GM21360 (cell line): Measurements from ENCODE around the gene CHST15.
A peak's percentile ranks its signal among the peaks of the same experiment; 100 is the strongest.

Source experiments
- ATAC-seq: cut with Tn5 transposase; IDR thresholded peaks from one replicate; pipeline ENCODE4 v1.9.1; 2021; ENCODE audit warnings: mild to moderate bottlenecking, moderate library complexity; ENCODE audit not compliant: unreplicated experiment

The CHST15 gene

DNA sequence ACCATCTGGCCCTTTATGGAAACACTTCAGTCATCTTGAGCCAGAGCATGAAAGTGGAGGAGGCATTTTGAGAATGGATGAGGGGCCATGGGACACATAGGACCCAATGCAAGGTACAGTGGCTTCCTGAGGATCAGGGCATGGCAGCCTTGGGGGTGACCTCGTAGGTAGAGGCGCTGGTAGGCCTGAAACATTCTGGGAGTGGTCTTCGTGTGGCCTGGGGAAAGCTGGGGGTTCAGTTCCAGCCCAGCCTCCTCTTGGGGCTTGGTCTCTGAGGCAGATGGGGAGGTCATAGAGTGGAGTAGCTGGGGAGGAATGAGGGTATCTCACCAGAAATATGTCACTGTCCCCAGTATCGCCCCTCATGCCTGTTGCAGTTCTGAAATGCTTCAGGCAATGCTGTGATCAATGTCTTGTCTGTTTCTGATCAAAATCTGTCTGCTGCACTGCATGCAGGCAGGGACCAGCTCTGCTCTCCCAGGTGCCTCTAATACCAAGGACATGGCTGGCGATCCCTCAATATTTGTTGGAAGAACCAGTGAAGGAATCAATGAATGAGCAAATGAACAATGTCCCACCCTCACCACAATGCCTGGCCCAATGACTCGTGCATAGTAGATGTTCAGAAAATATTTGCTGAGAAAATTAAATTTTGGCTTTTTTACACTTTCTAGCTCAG is 90.9 kb downstream of the CHST15 start:
- no peak for ATAC-seq

DNA sequence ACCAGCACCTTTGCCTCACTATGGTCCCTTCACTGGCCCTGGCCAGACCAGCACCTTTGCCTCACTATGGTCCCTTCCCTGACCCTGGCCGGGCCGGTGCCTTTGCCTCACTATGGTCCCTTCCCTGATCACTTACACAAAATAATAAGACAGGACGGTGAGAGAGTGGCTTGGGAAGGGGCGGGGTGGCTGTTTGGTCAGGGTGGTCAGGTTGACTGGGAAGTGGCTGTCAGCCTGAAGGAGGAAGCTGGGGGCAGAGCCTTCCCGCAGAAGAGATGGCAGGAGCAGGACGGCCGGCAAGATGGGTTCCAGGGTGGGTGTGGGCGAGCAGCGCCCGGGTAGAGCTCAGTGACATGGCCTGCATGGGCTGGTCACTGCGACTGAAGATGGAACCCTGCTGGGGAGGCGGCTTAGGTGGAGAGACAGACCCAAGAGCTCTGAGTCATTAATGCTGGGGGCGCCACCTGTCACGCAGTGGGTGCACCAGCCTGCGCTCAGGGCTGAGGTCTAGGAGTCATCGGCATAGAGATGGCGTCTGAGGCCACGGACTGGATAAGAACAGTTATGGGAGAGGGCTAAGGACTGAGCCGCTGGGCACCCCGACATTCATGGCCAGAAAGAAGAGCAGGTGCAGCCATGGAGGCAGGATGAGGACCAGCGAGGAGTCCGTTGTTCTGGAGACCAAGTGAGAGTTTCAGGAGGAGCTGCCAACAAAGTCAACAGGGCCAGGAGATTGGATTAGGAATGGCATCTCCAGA is 91.8 kb downstream of the CHST15 start:
- ATAC-seq = no peak

DNA sequence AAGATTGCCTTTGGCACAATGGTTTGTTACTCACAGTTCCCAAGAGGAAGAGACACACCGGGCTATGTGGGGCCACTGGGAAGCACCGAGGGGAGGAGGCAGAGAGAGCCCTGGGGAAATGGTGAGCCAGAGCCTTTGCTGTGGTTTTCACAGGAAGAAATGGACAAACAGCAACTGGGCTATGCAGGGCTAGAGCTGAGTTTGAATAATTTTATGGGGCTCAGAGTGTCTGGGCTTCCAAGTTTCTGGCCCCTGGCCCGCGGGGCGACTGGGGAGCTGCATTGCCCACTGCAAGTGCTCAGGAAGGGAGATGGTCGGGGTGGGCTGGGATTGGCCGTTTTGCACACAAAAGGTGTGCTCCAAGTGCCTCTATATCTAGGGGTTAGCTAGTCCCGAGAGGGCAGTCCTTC is 92.6 kb downstream of the CHST15 start:
- no peak for ATAC-seq

DNA sequence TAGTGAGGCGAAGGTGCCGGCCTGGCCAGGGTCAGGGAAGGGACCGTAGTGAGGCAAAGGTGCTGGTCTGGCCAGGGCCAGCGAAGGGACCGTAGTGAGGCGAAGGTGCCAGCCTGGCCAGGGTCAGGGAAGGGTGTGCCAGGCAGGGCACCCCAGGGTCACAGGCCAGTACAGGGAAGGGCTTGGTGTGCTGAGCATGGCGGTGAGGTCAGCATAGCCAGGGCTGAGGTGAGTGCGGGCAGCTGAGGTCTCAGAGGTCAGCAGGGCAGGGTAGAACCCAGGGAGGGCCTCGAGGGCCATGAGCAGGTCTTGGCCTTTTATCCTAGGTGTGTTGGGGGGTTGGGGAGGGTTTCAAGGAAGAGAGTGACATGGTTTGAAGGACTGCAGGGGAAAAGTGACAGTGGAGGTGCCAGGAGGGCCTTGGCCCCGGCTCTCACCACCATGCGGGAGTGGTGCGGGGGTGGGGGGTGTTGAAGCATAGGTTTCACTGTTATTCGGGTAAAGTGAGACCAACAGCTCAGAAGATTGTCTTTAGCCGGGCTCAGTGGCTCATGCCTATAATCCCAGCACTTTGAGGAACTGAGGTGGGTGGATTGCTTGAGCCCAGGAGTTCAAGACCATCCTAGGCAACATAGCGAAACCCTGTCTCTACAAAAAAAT is 93.3 kb downstream of the CHST15 start:
- no peak for ATAC-seq

DNA sequence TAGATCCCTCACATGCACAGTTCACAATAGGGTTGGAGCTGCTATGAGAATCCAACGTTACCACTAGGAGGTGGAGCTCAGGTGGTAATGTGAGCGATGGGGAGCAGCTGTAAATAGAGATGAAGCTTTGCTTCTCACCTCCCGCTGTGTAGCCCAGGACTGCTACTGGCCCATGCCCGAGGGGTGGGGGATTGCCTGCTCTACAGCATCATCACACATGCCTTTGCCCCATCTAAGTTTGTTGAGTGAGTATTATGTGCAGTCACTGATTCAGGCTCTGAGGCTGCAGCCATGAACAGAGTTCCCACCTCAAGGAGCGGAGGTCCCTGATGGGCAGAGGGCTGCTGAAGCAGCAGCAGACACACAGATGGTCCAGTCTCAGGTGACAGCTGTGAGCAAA is 94.1 kb downstream of the CHST15 start:
- no peak for ATAC-seq

DNA sequence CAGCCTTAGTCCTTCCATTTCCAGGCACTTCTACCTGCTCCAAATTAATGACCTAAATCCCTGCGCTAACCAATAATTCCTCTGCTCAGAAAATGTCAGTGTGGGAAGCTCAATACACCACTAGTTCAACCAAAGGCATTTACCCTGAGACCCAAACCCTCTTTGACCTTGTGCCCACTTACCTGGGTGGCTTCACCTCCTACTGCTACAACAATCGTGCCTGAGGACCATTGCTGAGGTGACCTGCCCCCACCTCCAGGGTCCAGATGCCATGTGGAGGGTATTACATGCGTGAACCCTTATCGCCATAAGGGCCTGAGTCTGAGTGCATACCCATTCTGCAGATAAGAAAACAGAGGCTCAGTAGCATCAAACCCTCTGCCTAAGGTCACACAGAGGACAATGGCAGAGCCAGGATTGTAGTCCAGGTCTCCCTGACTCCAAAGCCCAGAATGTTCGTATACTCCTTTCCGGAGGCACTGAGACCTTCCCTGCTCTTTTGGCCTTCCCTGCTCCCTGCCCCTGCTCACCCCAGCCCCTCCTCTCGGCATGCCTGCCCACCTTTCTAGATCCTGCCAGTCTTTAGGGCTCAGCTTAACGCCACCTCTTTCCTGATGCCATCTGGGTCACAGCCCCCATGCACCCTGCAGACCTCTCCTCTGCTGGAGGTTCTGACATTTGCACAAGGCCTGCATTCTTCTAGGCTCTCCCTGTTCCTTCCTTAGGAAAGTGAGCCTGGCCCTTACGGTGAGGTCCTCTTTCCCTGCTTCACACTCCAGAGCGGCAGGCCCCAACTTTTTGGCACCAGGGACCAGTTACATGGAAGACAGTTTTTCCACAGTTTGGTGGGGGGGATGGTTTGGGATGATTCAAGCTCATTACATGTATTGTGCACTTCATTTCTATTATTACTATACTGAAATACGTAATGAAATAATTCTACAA is 94.9 kb downstream of the CHST15 start:
- ATAC-seq = no peak

DNA sequence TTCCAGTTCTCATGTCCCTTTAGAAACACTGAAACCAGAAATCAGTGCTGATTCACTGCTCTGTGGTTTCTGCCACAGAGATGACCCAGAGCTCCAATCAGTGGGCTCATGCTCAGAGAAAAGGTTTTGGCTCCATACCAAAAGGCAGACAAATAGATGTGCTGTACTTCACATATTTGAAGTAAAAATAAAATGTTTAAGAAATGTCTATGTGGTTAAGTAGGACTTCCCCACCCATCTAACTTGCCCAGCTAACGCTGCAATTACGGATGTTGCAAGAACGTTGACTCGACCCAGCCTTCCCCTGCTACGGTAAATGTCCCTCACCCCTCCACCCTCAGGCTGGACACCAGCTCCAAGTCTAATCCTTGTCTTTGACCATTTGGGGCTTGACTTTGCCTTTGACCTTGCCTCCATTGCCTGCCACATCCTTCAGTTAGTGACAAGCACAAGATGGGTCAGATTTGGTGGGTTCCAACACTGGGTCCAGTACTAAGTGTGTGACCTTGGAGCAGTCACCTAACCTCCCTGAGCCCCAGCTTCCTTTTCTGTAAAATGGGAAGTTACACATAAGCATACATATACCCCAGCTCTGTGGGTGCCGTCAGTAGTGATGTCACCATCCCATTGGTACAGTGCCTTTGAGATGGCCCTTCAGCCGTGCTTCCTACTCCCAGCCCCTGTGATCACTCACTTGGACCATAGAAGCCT is 95.8 kb downstream of the CHST15 start:
- no peak for ATAC-seq

DNA sequence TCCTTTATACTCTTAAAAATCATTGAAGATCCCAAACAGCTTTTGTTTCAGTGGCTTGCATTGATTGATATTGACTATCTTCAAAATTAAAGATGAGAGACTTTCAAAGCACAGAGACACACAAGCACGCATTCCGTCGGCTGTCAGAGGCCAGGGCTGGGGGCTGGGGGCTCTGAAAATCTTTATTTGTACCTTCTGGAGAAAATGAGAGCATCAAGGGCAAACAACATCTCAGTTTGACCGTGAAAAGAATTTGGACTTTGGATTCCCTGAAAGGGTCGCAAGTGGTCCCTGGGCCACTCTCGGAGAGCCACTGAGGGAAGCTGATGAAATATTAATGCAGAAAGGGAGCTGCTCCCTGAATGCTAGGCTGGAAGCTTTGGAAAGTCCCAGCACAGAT is 96.4 kb downstream of the CHST15 start:
- ATAC-seq = no peak

DNA sequence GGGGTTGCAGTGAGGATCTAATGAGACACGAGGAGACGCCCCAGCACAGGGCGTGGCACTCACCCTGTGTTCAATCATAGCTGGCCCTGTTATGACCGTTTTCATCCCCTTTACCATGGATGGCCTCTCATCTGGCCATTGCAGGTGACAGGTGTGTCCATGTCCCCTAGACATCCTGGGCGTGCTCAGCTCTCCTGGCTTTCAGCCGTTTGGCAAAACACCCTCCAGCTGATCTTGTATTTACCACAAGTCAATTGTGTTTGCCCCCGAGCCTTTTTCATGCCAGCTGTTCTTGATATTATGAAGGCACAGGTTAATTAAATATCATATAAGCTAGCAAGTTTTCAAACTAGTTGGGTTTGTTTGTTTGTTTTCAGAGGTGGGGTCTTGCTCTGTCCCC is 97.1 kb downstream of the CHST15 start:
- ATAC-seq = no peak

DNA sequence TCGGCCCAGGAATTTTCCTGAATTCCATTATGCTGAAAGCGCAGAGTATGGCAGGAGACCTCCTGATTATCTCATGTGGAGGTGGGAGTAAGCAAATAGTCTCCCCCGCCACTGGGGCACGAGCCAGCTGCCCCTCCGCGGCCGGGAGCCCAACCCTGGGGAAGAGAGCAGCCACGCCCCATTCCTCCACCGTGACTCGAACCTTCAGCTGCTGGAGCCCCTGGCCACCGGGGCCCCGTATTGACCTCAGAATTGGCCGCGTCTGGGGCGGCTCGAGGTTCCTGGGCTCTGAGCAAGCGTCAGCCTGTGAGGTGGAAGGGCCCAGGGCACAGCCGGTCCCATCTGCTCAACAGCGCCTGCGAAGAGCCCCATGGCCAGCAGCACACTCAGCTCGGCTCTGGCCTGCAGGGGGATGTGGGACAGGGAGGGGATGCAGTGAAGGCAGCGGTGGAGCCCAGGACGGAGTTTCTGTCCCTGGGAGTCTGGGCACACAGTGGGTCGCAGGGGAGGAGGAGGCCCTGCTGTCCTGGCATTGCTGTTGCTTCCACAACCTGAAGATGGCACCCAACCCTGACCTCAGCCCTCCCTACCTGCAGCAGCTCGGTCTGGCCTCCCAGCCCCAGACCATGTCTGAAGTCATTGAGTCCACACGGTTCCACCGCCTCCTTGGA is 97.8 kb downstream of the CHST15 start:
- no peak for ATAC-seq

DNA sequence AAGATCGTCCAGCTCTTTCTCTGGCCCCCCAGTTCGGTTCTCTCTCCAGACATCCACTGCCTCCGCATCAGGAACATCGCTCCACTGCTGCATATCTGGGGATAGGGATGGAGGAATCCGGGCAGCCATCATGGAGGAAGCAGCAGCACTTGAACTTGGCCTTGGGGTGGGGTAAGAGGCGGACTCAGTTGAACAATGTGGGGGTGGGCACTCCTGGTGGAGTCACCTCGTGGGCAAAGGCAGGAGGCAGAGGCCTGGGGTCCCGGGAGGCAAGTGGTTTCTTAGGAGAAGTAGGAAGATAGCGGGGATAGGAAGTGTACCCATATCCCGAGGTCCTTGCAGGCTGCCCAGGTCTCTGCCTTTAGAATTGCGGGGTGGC is 98.3 kb downstream of the CHST15 start:
- no peak for ATAC-seq

DNA sequence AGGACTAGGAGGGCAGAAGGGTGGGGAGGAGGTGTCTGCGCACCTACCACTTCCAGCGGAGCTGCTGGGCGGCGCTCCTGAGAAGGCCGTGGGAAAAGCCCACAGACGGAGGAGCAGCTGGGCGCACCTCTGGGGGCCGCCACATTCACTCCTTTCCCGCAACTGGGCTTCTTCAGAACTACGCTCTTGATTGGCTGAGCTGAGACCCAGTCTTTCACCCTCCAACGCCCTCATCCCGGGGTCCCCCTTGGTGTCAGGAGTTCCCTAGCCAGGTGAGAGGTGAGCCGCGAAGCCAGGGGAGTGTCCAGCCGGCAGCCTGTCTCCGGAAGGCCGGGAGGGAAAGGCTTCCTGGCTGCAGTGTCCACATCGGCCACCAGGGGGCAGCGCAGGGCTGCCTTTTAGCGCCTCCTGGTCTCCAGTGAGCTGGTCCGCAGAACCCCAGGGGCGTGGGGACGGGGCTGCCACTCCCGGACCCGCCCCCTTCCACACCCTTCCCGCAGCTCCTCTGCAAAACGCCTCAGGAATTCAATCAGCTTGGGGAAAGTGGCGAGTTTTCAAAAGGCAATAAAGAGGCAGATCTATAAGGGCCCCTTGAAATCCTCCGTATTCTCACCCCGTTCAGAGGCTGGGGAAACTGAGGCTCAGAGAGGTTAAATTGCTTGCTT is 98.8 kb downstream of the CHST15 start:
- peak; percentile 65 for ATAC-seq

DNA sequence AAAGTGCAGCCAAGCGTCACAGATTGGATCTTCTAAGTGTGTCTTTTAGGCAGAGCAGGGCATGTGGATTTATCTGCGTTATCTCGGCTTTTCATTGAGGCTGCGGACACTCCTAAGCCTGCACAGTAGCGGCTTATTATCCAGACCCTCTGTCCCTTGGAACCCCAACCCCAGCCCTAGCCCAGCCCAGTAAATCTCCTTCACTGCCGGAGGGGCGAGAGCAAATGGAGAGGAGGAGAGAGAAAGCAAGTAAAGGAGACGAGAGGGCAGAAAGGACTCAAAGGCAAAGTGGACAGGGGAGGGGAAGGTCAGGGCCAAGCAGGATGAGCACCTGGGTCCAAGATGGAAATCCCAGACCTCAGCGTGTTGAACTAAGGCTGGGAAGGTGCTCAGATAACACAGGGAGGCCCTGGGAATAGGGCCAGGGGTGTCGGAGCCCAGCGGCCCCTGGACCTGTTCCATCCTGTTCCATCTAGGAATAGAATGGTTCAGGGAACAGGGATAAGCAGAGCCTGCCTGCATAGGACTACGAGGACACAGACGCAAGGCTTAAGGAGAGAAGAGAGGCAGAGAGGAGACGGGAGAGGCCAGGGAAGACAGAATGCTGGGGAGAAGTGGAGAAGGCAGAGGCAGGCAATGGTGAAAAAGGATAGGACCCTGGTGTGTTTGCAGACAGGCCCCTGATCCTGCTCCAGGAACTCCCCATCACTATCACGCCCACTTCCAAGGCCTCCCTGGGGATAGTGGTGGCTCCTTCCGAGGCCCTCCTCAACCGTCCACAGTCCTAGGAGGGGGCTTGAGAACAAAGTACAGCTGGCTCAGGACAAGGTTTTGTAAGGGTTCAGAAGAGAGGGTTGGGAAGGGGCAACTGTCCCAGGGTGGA is 99.6 kb downstream of the CHST15 start:
- no peak for ATAC-seq

DNA sequence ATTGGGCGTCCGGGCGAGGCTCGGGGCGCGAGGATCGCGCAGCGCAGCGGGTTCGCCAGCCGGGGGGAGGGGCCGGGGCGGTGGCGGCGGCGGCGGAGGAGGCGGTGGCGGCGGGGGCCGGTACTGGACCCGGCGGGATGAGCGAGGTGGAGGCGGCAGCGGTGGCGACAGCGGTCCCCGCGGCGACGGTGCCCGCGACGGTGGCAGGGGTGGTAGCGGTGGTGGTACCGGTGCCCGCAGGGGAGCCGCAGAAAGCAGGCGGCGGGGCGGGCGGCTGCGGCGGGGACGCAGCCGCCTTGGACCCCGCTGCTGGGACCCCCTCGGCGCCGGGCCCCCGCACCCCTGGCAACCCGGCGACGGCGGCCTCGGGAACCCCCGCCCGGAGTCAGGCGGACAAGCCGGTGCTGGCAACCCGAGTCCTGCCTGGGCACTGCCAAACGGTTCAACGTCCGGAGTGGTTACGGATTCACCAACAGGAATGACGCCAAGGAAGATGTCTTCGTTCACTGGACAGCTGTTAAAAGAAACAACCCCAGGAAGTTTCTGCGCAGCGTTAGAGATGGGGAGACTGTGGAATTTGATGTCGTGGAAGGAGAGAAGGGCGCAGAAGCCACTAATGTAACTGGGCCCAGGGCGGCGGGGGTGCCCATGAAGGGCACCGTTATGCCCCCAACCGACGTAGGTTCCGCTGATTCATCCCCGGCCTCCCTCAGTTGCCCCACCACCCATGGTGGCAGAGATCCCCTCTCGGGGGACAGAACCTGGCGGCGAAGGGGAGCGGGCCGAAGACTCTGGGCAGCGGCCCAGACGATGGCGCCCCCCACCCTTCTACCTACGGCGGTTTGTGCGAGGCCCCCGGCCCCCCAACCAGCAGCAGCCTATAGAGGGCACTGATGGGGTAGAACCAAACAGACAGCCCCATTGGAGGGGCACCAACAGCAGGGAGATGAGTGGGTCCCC is 101.5 kb downstream of the CHST15 start:
- no peak for ATAC-seq

DNA sequence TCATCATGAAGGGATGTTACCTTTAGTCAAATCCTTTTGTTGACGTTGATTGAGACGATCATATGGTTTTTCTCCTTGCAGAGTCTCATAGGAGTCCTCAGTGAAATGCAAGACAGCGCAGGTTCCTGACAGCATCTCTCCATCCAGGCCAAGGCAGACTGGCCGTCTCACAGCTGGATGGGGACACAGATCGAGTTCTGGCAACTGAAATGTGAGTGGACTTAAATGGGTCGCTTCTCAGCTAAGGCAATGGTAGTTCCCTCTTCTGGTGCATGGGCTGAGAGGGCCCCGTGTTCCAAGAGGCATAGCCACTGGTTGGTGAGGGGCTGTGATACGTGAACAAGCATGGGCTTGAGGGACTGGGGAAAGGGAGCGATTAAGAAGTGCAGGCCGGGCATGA is 102.5 kb downstream of the CHST15 start:
- no peak for ATAC-seq

DNA sequence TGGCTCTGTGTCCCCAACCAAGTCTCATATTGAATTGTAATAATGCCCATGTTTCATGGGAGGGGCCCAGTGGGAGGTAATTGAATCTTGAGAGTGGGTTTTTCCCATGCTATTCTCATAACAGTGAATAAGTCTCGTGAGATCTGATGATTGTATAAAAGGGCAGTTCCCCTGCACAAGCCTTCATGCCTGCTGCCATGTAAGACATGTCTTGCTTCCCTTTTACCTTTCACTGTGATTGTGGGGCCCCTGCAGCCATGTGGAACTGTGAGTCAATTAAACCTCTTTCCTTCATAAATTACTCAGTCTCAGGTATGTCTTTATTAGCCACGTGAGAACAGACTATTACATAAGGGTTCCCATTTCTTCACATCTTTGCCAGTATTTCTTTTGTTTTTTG is 104.7 kb downstream of the CHST15 start:
- no peak for ATAC-seq

DNA sequence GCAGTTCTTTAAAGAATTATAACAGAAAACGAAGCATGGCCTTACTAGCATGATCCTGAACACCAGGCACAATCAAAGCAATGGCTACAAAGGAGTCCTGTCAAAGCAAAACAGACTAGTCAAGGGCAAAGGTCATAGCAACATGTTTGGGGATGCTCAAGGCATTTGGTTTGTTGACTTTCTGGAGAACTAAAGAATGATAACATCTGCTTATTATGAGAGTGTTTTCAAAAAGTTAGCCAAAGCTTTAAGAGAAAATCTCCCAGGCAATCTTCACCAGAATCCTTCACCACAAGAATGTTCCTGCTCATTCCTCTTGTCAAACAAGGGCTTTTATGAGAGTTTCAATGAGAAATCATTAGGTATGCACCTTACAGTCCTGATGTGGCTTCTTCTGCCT is 106.7 kb downstream of the CHST15 start:
- no peak for ATAC-seq
